Activated T-helper 17 cell treated with anti-CD3 and anti-CD28 coated beads, Interleukin-2, amount 50 U/mL, for 72 hours (primary cell): ENCODE data around the gene ATAD3A. TPM values are rescaled to one million over a fixed set of nuclear protein-coding genes. Genes with fewer than 3 reads are reported as not detected.
A peak's percentile ranks its signal among the peaks of the same experiment; 100 is the strongest.

Experiments
- ATAC-seq: fragments of 150-1000 bp; cut with Tn5 transposase; replicated peaks from 2 replicates; pipeline ENCODE4 v1.10.0; 2021; ENCODE audit warnings: mild to moderate bottlenecking, moderate library complexity
- H3K27ac Mint-ChIP-seq: one replicate; pipeline ENCODE4 v1.8.0; 2022; ENCODE audit warnings: mixed read lengths
- H3K27me3 Mint-ChIP-seq: one replicate; pipeline ENCODE4 v1.8.0; 2022; ENCODE audit warnings: mixed read lengths
- H3K36me3 Mint-ChIP-seq: one replicate; pipeline ENCODE4 v1.8.0; 2022; ENCODE audit warnings: low read depth, mild to moderate bottlenecking, mixed read lengths
- H3K4me1 Mint-ChIP-seq: one replicate; pipeline ENCODE4 v1.8.0; 2022; ENCODE audit warnings: mixed read lengths
- H3K4me3 Mint-ChIP-seq: one replicate; pipeline ENCODE4 v1.8.0; 2022; ENCODE audit warnings: mild to moderate bottlenecking, mixed read lengths
- H3K9me3 Mint-ChIP-seq: one replicate; pipeline ENCODE4 v1.8.0; 2022; ENCODE audit warnings: mixed read lengths
- total RNA-seq, 2 donors: library from RNA; stranded (reverse); gene quantifications; one replicate each; pipeline ENCODE4 v1.2.3, GENCODE V29; 2022

The ATAD3A gene
- total RNA-seq, 2 donors from 2014 or later = 24.2 to 56.8 TPM

- no peak for ATAC-seq
- H3K27ac Mint-ChIP-seq = no peak overlapping the region
- H3K9me3 Mint-ChIP-seq = no peaks in the 10 kb centered on the region
- no peaks in the 10 kb centered on the region for H3K4me1 Mint-ChIP-seq
- H3K27me3 Mint-ChIP-seq = no peaks in the 10 kb centered on the region
- peaks cover 12% of the 10 kb centered on the region for H3K36me3 Mint-ChIP-seq
- H3K4me3 Mint-ChIP-seq = no peak overlapping the region
Observed at GRCh38 chr1:1536938-1537546, 25.1 kb downstream of the ATAD3A start.

- Mint-ChIP-seq H3K4me3 (no peak overlapping the region), H3K9me3 (no peaks in the 10 kb centered on the region), H3K27ac (no peak overlapping the region), H3K27me3 (no peaks in the 10 kb centered on the region), H3K4me1 (no peaks in the 10 kb centered on the region), H3K36me3 (peaks cover 12% of the 10 kb centered on the region)
- no peak for ATAC-seq
Observed at GRCh38 chr1:1537626-1538250, 25.8 kb downstream of the ATAD3A start.

- ATAC-seq = no peak
- no peaks in the 10 kb centered on the region for H3K9me3 Mint-ChIP-seq
- H3K27me3 Mint-ChIP-seq = no peaks in the 10 kb centered on the region
- peaks cover 18% of the 10 kb centered on the region for H3K36me3 Mint-ChIP-seq
- H3K27ac Mint-ChIP-seq = no peak overlapping the region
- H3K4me1 Mint-ChIP-seq = no peaks in the 10 kb centered on the region
- H3K4me3 Mint-ChIP-seq = no peak overlapping the region
Observed at GRCh38 chr1:1538334-1538733, 26.4 kb downstream of the ATAD3A start.

GRCh38 chr1:1538989-1539309, 27.0 kb downstream of the ATAD3A start:
- H3K36me3 Mint-ChIP-seq = peaks cover 20% of the 10 kb centered on the region
- ATAC-seq = no peak

GRCh38 chr1:1539310-1540089, 27.5 kb downstream of the ATAD3A start:
- peaks cover 20% of the 10 kb centered on the region for H3K36me3 Mint-ChIP-seq
- no peak overlapping the region for H3K27ac Mint-ChIP-seq
- no peaks in the 10 kb centered on the region for H3K9me3 Mint-ChIP-seq
- H3K27me3 Mint-ChIP-seq = no peaks in the 10 kb centered on the region
- H3K4me1 Mint-ChIP-seq = no peaks in the 10 kb centered on the region
- no peak for ATAC-seq
- no peak overlapping the region for H3K4me3 Mint-ChIP-seq

More at GRCh38 chr1:1538989-1539309, 27.0 kb downstream of the ATAD3A start:
- Mint-ChIP-seq H3K27ac (no peak overlapping the region), H3K4me3 (no peak overlapping the region), H3K9me3 (no peaks in the 10 kb centered on the region), H3K4me1 (no peaks in the 10 kb centered on the region), H3K27me3 (no peaks in the 10 kb centered on the region)

- peaks cover 20% of the 10 kb centered on the region for H3K36me3 Mint-ChIP-seq
- peak within 1 kb of the TSS; percentile 10 for H3K4me3 Mint-ChIP-seq
- peak; percentile 43 for ATAC-seq
- H3K27ac Mint-ChIP-seq = no peak within 1 kb of the TSS
- H3K27me3 Mint-ChIP-seq = no peaks in the 10 kb centered on the region
- H3K4me1 Mint-ChIP-seq = no peaks in the 10 kb centered on the region
- H3K9me3 Mint-ChIP-seq = no peaks in the 10 kb centered on the region
Observed at GRCh38 chr1:1540090-1540817, 28.3 kb downstream of the ATAD3A start, which contains the start of gene TMEM240. TSS of gene TMEM240 (minus strand) at chr1:1540624. CDS start at chr1:1540346, 278 bp downstream.

GRCh38 chr1:1540818-1541628, 29.1 kb downstream of the ATAD3A start:
- H3K27me3 Mint-ChIP-seq = no peaks in the 10 kb centered on the region
- no peak overlapping the region for H3K27ac Mint-ChIP-seq
- H3K4me3 Mint-ChIP-seq = peak overlapping the region; percentile 10
- peaks cover 20% of the 10 kb centered on the region for H3K36me3 Mint-ChIP-seq
- H3K9me3 Mint-ChIP-seq = no peaks in the 10 kb centered on the region
- ATAC-seq = no peak
- H3K4me1 Mint-ChIP-seq = no peaks in the 10 kb centered on the region

GRCh38 chr1:1541956-1542765, 30.2 kb downstream of the ATAD3A start:
- peaks cover 20% of the 10 kb centered on the region for H3K36me3 Mint-ChIP-seq
- H3K27me3 Mint-ChIP-seq = no peaks in the 10 kb centered on the region
- peak overlapping the region; percentile 10 for H3K4me3 Mint-ChIP-seq
- no peaks in the 10 kb centered on the region for H3K9me3 Mint-ChIP-seq
- no peaks in the 10 kb centered on the region for H3K4me1 Mint-ChIP-seq
- ATAC-seq = no peak
- H3K27ac Mint-ChIP-seq = no peak overlapping the region

GRCh38 chr1:1542766-1543705, 31.1 kb downstream of the ATAD3A start:
- no peaks in the 10 kb centered on the region for H3K27me3 Mint-ChIP-seq
- H3K4me1 Mint-ChIP-seq = no peaks in the 10 kb centered on the region
- H3K27ac Mint-ChIP-seq = no peak overlapping the region
- no peak for ATAC-seq
- H3K36me3 Mint-ChIP-seq = peaks cover 25% of the 10 kb centered on the region
- H3K4me3 Mint-ChIP-seq = no peak overlapping the region
- no peaks in the 10 kb centered on the region for H3K9me3 Mint-ChIP-seq

GRCh38 chr1:1543706-1544099, 31.7 kb downstream of the ATAD3A start:
- no peaks in the 10 kb centered on the region for H3K27me3 Mint-ChIP-seq
- no peaks in the 10 kb centered on the region for H3K9me3 Mint-ChIP-seq
- no peak overlapping the region for H3K4me3 Mint-ChIP-seq
- H3K36me3 Mint-ChIP-seq = peaks cover 25% of the 10 kb centered on the region
- ATAC-seq = no peak
- no peak overlapping the region for H3K27ac Mint-ChIP-seq
- no peaks in the 10 kb centered on the region for H3K4me1 Mint-ChIP-seq

- no peak overlapping the region for H3K4me3 Mint-ChIP-seq
- no peaks in the 10 kb centered on the region for H3K4me1 Mint-ChIP-seq
- H3K36me3 Mint-ChIP-seq = peaks cover 25% of the 10 kb centered on the region
- no peaks in the 10 kb centered on the region for H3K27me3 Mint-ChIP-seq
- H3K27ac Mint-ChIP-seq = no peak overlapping the region
- H3K9me3 Mint-ChIP-seq = no peaks in the 10 kb centered on the region
- no peak for ATAC-seq
Observed at GRCh38 chr1:1544544-1544943, 32.6 kb downstream of the ATAD3A start.

GRCh38 chr1:1545946-1546737, 34.2 kb downstream of the ATAD3A start:
- ATAC-seq = no peak
- Mint-ChIP-seq H3K27ac (no peak overlapping the region), H3K36me3 (peaks cover 25% of the 10 kb centered on the region), H3K4me3 (no peak overlapping the region), H3K4me1 (no peaks in the 10 kb centered on the region), H3K9me3 (no peaks in the 10 kb centered on the region), H3K27me3 (no peaks in the 10 kb centered on the region)
